GM20431 (cell line): ENCODE measurements around the gene ING5.
"Not testable (repeated sequence)": the region's sequence is repeated elsewhere in the genome, so short reads cannot be mapped to it uniquely, and the experiment has no call there.

Experiments
- in situ Hi-C: fragments of 300-500 bp; cut with MseI, MboI; formaldehyde crosslinking; loops from one replicate; pipeline ENCODE4 v1.15.0; 2020; ENCODE audit warnings: low sequenced_read_pairs; ENCODE audit not compliant: unreplicated experiment

ING5 gene

DNA sequence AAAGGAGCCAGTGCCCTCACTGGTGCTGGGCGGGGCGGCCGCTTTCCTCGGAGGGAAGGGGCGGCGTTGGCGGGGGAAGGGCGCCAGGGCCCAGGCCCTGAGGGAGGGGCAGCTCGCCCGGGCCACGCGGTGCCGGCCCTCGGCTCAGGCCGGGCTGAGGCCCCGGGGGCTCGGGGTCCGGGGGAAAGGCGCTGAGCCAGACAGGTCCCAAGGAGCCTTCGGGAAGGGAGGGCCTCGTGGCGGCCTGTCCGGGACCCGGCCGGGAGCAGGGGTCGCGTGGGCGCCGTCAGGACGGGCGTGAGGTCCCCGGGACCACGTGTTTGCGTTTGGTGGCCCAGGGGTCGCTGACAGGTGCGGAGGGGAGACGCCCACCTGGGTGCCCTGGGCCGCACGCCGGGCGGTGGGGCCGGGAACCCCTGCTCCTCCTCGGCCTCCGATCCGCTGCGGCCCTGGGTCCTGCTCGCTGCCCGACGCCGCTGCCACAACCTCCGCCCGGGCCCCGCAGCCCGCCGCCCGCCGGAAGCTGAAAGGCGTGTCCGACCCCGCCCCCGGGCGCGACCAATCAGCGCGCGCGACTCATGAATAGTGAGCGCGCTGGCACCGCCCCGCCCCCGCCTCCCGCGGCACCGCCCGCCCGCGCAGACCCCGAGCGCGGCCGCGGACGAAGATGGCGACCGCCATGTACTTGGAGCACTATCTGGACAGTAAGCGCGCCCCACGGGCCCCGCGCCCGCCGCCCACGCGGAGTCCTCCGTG, at the start of gene ING5:
TSS of gene ING5 (plus strand) at position 641 of the 756 bp plus-strand sequence. CDS start at position 668, 27 bp downstream.
- in situ Hi-C loops = no loop called here

DNA sequence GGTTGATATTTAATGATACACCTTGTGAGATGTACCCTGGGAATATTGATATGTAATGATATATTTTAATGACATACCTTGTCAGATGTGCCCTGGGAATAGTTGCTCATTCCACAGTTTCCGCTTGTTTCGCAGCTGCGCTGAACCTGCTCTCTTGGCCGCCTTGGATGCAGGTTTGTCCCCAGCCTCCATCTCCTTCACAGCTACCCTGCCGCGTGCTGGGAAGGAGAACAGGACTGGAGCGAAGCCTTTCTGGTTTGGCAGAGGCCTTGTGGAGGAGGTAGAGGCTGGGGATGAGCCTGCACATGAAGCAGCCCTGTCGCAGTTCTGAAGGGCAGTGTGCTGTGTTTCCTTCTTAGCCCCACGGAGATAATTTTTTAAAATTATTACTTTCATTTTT, 49.7 kb upstream of the ING5 start:
- in situ Hi-C loops = no loop called here

DNA sequence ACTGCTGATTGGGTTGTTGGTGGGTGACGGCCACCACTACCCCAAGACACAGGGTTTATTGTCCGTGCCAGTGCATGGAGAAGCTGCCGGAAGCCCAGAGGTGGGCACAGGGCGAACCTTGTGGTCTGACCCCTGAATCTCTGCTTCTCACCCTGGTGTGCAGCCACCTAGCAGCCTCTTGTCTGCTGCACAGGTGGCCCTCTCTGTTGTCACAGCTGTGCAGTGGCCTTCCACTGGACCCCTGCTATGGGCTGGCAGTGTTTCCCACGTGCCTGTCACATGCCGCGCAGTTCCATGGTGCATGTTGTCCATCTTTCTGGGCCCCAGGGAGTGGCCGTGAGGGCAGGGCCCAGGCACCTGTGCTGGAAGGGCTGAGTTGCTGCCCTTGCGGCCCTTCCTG, 49.1 kb upstream of the ING5 start:
- in situ Hi-C loops = no loop called here

DNA sequence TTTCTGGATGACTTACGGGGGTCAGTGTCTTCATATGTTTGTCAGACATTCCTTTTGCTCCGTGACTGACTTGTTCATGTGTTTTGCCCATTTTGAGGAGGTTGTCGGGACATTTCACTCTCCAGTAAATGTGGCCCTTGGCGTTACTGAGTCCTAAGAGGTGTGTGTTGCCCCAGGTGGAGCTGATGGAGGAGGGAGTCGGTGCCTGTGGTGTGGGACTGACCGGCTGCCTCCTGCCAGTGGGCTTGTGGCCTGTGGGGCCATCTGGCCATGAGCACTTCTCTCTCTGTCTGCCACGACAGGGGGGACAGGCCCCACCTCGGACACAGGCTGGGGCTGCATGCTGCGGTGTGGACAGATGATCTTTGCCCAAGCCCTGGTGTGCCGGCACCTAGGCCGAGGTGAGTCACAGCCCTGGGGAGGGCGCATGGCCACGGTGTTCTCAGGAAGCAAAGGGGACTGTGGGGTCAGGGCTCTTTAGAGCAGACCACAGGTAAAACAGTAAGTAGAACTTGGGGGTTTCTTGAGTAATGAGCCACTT, 48.6 kb upstream of the ING5 start:
- in situ Hi-C loops = no loop called here

DNA sequence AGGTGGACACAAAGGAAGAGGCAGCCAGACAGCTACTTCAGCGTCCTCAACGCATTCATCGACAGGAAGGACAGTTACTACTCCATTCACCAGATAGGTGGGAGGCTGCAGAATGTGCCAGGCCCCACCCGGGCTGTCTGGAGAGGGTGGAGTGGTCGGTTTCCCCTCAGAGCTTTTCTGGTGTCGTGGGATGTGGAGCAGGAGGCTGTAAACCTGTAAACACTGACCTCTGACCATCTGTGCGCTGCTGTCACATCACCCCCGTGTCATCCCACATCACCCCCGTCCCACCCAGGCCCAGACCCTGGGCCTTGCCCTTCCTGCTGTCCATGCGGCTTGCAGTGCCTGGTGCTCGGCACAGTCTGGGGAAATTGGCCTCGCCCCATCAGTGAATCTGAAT, 47.3 kb upstream of the ING5 start:
- in situ Hi-C loops = no loop called here

DNA sequence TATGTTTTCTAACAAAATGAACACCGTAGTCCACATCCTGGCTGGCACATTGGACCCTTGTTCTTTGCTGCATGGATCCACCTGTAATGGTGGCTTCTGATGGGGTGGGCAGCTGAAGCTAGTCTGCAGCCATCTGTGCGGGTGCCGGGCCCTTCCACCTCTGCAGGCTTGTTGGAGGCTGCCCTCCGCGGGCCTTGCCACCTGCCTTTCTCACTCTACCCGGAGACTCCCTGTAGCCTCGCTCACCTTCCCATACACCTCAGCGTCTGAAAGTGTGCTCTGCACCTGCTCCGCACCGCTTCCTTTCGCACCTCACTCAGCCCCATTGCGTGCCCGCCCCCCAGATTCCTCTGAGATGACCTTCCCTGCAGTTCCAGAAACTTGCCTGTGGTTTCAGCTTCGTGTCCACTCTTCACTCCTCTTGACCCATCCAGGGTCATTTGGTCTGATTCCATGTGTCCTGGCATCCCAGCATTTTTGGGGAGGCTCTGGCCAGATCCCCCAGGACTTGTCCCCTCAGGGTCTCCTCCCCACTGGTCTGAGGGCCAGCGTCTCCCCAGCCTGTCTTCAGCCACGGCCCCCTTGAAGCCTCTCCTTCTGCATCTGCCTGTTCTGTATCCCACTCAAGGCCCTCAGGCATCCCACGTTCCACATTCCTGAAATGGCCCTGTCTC, 46.2 kb upstream of the ING5 start:
- in situ Hi-C loops = no loop called here

DNA sequence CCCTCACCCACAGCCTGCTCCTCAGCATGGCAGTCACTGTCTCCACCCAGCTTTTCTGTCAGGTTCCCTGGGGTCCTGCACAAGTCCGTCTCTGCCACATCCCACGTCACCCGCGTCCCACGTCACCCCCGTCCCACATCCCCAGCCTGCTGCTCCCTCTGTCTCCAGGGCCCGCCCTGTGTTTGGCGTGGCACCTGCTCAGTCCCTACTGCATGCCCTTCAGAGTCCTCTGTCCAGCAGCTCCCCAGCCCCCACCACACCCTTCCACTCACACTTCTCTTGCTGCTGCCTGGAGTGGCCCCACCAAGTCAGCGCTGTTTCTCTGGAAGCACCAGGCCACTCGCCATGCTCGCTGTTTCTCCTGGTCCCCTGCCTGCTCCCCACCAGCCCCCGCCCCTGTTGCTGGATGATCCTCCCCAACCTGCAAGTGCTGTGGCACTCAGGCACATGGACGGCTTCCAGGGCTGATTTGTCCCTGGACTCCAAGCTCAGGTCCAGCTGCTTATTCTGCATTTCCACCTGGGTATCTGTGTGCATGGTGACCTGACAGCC, 45.6 kb upstream of the ING5 start:
- in situ Hi-C loops = no loop called here

DNA sequence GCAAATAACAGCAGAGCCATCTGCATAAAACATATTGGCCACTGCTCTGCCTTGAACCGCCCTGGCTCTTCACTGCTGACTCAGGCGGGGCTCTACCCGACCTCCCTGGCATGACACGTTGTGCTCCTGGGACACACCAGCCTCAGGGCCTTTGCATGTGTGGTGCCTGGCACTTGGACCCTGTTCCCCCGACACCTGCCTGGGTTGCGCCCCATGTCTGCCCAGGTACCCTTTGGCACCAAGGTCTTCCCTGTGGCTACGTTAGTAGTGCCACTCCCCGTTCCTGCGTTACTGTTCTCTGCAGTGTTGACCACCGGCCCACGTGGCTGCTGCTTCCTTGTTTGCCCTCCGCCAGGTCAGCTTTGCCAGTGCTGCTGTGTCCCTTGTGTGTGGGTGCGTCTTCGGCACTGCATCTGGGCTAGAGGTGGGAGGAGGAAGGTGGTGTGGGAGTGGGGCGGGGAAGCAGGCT, 44.0 kb upstream of the ING5 start:
- in situ Hi-C loops = no loop called here

DNA sequence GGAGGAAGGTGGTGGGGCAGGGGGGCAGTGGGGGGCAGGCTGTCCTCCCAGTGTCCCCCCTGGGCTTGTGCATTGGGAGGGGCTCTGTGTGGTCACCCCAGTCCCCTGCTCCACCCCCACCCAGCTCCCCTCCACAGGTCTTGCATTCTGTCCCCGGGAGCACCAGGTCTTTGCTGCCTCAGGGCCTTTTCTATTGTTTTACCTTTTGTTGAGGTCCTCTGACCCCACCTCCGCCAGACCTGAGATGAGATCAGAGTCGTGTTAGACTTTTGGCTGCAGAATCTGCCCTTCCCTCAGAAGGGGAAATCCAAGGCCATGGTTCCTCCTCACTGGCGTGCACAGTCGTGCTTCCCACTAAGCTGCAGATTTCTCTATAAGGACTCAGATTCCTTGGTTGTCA, 43.5 kb upstream of the ING5 start:
- in situ Hi-C loops = no loop called here

- in situ Hi-C loops = no loop called here
These were observed 42.6 kb upstream of the ING5 start for GRCh38 chr2:241659150-241659739.

DNA sequence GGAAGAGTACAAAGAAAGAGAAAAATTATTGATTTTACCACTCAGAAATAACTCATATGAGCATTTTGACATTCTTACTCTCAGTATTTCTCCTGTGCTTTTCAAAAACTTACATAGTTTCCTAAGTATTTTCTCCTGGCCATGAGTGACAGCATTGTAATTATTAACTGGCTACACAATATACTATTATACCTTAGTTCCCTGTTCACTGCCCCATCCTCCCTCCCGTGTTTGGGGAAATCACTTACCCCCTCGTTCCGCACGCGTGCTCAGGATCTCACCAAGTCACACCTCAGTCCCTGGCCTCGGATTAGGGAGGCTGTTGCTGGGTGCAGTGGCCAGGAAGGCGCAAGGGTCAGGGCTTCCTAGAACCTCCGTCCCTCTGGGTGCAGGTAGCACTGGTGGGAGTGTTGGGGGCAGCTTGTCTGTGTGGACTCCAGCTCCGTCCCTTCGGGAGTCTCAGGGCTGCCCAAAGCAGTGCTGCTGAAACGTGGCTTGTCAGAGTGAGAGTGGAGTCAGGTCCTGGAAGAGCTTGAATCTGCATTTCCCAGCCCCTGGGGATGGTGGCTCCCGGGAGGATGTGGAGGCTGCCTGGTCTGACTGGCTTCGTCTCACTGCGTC, 41.1 kb upstream of the ING5 start:
- in situ Hi-C loops = no loop called here

GRCh38 chr2:241662731-241663130, 39.1 kb upstream of the ING5 start:
- in situ Hi-C loops = not testable (repeated sequence)

DNA sequence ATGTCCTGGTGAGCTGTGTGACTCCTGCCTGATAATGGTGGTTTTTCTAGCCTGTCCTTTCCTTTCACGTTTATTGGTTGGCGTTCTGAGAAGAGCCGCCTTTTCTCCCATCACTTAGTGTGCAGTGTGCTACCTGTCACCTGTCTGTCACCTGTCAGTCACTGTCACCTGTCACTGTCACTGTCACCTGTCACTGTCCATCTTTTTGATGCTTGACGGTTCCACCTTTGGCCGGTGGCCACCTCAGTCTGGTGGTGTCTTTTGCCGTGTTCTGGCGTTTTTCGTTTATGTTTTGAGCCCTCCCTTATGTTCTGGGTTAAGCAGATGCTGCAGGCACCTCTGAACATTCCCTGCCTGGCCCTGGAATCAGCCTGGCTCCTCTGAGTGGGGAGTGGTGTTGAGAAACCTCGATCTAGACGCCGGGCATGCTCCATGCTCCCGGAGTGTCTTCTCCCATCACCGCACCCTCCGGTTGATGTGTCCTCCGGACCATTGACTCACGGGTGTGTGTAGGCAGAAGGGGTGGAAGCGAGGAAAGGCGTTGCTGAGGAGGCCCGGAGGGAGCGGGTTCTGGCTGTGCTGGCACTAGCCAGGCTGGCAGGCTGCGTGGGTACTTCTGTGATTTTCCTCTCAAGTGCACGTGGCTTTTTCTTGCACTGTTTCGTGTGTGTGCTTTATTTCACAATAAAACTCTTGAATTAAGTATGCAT, 36.0 kb upstream of the ING5 start:
- in situ Hi-C loops = no loop called here

- in situ Hi-C loops = no loop called here
These were observed 35.0 kb upstream of the ING5 start for GRCh38 chr2:241666627-241667400.

DNA sequence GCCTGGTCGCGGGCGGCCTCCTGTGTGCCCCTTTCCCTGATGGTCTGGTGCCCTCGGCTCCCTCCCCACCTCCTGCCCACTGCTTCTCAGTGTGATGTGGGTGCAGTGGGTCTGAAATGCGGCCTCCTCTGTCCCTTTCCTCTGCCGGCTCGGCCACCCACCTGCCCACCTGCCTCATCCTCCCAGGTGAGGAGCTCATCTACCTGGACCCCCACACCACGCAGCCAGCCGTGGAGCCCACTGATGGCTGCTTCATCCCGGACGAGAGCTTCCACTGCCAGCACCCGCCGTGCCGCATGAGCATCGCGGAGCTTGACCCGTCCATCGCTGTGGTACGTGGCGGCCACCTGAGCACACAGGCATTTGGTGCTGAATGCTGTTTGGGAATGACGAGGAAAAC, 33.5 kb upstream of the ING5 start:
- in situ Hi-C loops = no loop called here

- in situ Hi-C loops = no loop called here
These were observed 33.0 kb upstream of the ING5 start for GRCh38 chr2:241668839-241669238.

DNA sequence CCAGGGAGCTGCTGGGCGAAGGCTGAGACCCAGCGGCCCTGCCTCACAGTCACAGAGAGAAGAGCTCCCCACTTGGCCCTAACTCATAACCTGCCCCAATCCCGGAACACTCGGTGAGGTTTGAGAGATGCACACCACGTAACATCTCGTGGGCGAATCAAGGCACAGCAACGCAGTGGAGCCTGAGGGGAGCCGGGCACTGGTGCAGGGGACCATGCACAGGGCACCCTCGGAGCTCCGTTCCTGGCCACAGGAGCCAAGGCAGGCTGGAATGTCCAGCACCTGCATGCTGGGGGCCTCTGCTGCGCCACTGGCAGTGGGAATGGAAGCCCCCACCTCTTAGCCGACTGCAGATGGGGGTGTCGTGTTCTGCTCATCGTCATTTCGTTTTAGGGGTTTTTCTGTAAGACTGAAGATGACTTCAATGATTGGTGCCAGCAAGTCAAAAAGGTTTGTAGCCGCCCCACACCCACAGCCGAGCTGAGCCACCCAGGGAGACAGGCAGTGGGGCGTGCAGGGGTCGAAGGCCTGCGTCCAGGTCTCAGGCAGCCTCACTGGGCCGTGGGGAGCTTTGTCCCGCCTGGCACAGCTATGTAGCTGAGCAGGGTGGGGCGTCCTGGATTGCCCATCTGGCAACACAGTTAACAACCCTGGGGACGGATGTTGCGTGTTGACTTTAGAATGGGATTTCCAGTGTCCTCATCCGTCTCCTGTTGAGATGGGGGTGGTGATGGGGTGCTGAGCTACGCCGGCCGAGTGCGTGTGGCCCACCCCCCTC, 31.3 kb upstream of the ING5 start:
- in situ Hi-C loops = no loop called here
